Choroid plexus epithelial cell (primary cell): ENCODE data around the gene PCNT.

Experiments
- DNase-seq: peaks from one replicate; pipeline ENCODE4 v3.0.0-alpha.2; 2010; ENCODE audit warnings: low read depth
- H3K4me3 ChIP-seq: 2 replicates; pipeline ENCODE4 v1.5.1; 2011; ENCODE audit warnings: low read depth, mild to moderate bottlenecking, control low read depth, low read length, moderate library complexity
- CTCF ChIP-seq: conservative IDR thresholded peaks from 2 replicates; pipeline ENCODE4 v1.5.1; 2011; ENCODE audit warnings: low read depth, mild to moderate bottlenecking, control low read depth, inconsistent platforms, low read length, moderate library complexity

PCNT gene

GRCh38 chr21:46324390-46325072 lies 575 bp downstream of the PCNT start:
- peak; percentile 85 for DNase-seq
- TF ChIP-seq CTCF: no peak
- peak overlapping the region; percentile 94 for H3K4me3 ChIP-seq

DNA sequence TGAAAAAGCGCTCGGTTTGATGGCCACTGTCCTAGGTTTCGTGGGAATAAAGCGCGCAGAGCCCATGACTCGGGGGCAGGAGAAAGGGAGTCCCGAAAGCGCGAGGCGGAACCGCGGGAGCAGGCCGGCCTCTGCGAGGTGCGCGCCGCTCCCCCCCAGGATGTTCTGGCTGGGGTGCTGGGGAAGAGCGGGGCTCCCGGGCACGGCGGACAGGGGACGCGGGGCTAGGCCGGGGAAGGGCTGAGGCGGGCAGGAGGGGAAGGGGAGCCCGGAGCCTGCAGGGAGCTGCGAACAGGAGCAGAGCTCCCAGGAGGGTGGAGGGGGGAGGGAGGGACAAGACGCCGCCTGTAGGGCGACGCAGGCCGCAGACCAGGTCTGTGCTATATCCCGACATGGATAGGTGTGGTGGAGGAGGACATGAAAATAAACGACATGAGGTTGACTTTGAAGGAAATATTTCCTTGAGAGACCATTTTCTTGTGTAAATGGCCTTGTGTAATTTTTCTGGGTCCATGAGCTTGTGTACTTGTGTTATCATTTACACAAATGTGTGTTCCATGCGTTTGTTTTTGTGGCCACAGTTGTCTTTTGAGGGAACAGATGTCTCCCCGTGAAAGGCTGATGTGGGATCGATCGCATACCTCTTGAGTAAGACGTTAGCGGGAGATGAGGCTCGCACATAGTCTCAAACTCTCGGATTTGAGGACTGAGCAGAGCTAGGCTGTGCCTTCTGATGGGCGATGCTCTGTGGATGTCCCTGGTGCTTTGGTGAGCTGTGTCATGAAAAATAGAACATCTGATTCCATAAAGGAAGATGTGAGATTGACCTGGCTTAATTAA lies 1.3 kb downstream of the PCNT start:
- DNase-seq: peak; percentile 55
- peak overlapping the region; percentile 81 for H3K4me3 ChIP-seq
- TF ChIP-seq CTCF: peak; percentile 54

DNA sequence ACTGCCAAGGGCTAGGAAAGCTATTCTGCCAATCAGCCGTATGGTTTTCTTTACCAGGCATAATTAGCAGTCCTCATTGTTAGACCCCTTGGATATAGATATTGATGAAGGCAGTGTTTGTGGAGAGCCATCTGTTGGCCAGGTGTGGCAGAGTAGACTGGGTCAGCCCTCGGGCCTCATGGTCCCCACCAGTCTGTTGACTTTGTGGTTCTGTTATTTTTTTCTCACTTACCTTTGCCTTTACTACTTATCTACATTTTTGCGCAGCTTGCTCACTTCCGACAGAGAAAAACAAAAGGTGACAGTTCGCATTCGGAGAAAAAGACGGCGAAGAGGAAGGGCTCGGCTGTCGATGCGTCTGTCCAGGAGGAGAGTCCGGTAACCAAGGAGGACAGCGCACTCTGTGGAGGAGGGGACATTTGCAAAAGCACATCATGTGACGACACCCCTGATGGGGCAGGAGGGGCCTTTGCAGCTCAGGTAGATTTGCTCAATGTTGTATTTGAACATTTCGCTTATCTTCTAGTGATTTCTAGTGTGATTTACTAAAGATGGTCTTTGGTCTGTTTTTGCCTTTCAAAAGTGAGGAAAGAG lies 2.3 kb downstream of the PCNT start:
- no peak overlapping the region for H3K4me3 ChIP-seq
- TF ChIP-seq CTCF: no peak
- DNase-seq: no peak

- no peak overlapping the region for H3K4me3 ChIP-seq
- TF ChIP-seq CTCF: no peak
- no peak for DNase-seq
Measured at GRCh38 chr21:46327711-46328110, 3.8 kb downstream of the PCNT start.

GRCh38 chr21:46328151-46328550 lies 4.2 kb downstream of the PCNT start:
- H3K4me3 ChIP-seq: no peak overlapping the region
- no peak for TF ChIP-seq CTCF
- no peak for DNase-seq

DNA sequence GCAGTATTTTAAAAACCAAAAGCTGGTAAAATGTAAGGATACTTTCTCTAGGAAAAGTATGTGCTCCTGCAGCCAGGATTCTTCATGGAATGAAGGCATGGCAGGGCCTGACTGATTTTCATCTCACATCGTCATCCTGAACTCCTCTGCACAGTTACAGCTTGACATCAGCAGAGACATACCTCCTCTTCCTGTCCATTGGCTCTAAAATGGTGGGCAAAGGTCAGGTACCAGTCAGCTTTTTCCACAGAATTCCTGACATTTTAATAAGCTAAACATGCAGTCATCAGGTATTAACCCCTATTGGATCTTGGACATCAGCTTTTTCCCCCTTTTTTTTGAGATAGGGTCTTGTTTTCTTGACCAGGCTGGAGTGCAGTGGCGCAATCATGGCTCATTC lies 5.8 kb downstream of the PCNT start:
- no peak for DNase-seq
- no peak overlapping the region for H3K4me3 ChIP-seq
- TF ChIP-seq CTCF: no peak
